Mesothelial cell of epicardium (in vitro differentiated cells): Measurements from ENCODE around the gene NLRX1. TPM values are rescaled to one million over a fixed set of nuclear protein-coding genes. Genes with fewer than 3 reads are reported as not detected.
"Not testable (repeated sequence)": the region's sequence is repeated elsewhere in the genome, so short reads cannot be mapped to it uniquely, and the experiment has no call there.

Source experiments
- DNase-seq, 2 experiments: peaks; one replicate each; pipeline ENCODE4 v3.0.0; 2021; ENCODE audit warnings: low spot score in 2 of 2; ENCODE audit not compliant: unreplicated experiment in 2 of 2
- H3K27ac Mint-ChIP-seq: 2 replicates; pipeline ENCODE4 v1.8.0; 2021; ENCODE audit warnings: mixed read lengths
- H3K27me3 Mint-ChIP-seq: 2 replicates; pipeline ENCODE4 v1.8.0; 2021; ENCODE audit warnings: low read depth, mixed read lengths
- H3K36me3 Mint-ChIP-seq: 2 replicates; pipeline ENCODE4 v1.8.0; 2021; ENCODE audit warnings: mixed read lengths
- H3K4me1 Mint-ChIP-seq: 2 replicates; pipeline ENCODE4 v1.8.0; 2021; ENCODE audit warnings: mixed read lengths
- H3K4me3 Mint-ChIP-seq: 2 replicates; pipeline ENCODE4 v1.8.0; 2021; ENCODE audit warnings: mild to moderate bottlenecking, moderate library complexity, mixed read lengths
- H3K9me3 Mint-ChIP-seq: 2 replicates; pipeline ENCODE4 v1.8.0; 2021; ENCODE audit warnings: mixed read lengths
- CTCF ChIP-seq: fragments of 200-600 bp; sonication (generic); IDR thresholded peaks from one replicate; pipeline ENCODE4 v1.5.0; 2021; ENCODE audit warnings: antibody characterized with exemption; ENCODE audit not compliant: unreplicated experiment
- total RNA-seq: library from RNA; stranded (reverse); gene quantifications from 3 replicates; pipeline ENCODE4 v1.2.1, GENCODE V29; 2021

The NLRX1 gene
- total RNA-seq, 1 donor from 2014 or later: 21.9 TPM

GRCh38 chr11:119156496-119156895 is 12.0 kb upstream of the NLRX1 start:
- Mint-ChIP-seq H3K27ac (no peak overlapping the region), H3K36me3 (no peaks in the 10 kb centered on the region), H3K9me3 (no peaks in the 10 kb centered on the region), H3K27me3 (peaks cover 54% of the 10 kb centered on the region), H3K4me3 (no peak overlapping the region), H3K4me1 (no peaks in the 10 kb centered on the region)
- no peak for DNase-seq
- no peak for TF ChIP-seq CTCF

GRCh38 chr11:119157063-119157462 is 11.5 kb upstream of the NLRX1 start:
- H3K4me3 Mint-ChIP-seq: no peak overlapping the region
- peaks cover 49% of the 10 kb centered on the region for H3K27me3 Mint-ChIP-seq

GRCh38 chr11:119158467-119158866 is 10.1 kb upstream of the NLRX1 start:
- no peak for DNase-seq
- no peak for TF ChIP-seq CTCF
- Mint-ChIP-seq H3K27ac (no peak overlapping the region), H3K9me3 (no peaks in the 10 kb centered on the region), H3K27me3 (peaks cover 40% of the 10 kb centered on the region), H3K36me3 (no peaks in the 10 kb centered on the region), H3K4me1 (no peaks in the 10 kb centered on the region), H3K4me3 (no peak overlapping the region)

More at GRCh38 chr11:119157063-119157462, 11.5 kb upstream of the NLRX1 start:
- Mint-ChIP-seq H3K4me1 (no peaks in the 10 kb centered on the region), H3K36me3 (no peaks in the 10 kb centered on the region), H3K27ac (no peak overlapping the region), H3K9me3 (no peaks in the 10 kb centered on the region)
- DNase-seq: no peak
- no peak for TF ChIP-seq CTCF

GRCh38 chr11:119160151-119160550 is 8.4 kb upstream of the NLRX1 start:
- Mint-ChIP-seq H3K36me3 (no peaks in the 10 kb centered on the region), H3K4me1 (no peaks in the 10 kb centered on the region), H3K27me3 (peaks cover 25% of the 10 kb centered on the region), H3K4me3 (no peak overlapping the region), H3K9me3 (no peaks in the 10 kb centered on the region), H3K27ac (no peak overlapping the region)
- no peak for DNase-seq
- TF ChIP-seq CTCF: no peak

- no peaks in the 10 kb centered on the region for H3K4me1 Mint-ChIP-seq
- DNase-seq: no peak
- H3K9me3 Mint-ChIP-seq: no peaks in the 10 kb centered on the region
- no peaks in the 10 kb centered on the region for H3K36me3 Mint-ChIP-seq
- no peak for TF ChIP-seq CTCF
- H3K4me3 Mint-ChIP-seq: no peak overlapping the region
- H3K27ac Mint-ChIP-seq: no peak overlapping the region
- H3K27me3 Mint-ChIP-seq: peaks cover 10% of the 10 kb centered on the region
Measured at GRCh38 chr11:119161871-119162270, 6.7 kb upstream of the NLRX1 start.

- H3K27me3 Mint-ChIP-seq: no peaks in the 10 kb centered on the region
- no peaks in the 10 kb centered on the region for H3K36me3 Mint-ChIP-seq
- no peak overlapping the region for H3K27ac Mint-ChIP-seq
- no peaks in the 10 kb centered on the region for H3K9me3 Mint-ChIP-seq
- H3K4me3 Mint-ChIP-seq: no peak overlapping the region
- DNase-seq: no peak
- TF ChIP-seq CTCF: no peak
- peaks cover 11% of the 10 kb centered on the region for H3K4me1 Mint-ChIP-seq
Measured at GRCh38 chr11:119166368-119167076, 2.0 kb upstream of the NLRX1 start.

GRCh38 chr11:119167077-119167458 is 1.5 kb upstream of the NLRX1 start:
- peaks cover 11% of the 10 kb centered on the region for H3K4me1 Mint-ChIP-seq
- not testable (repeated sequence) for H3K36me3 Mint-ChIP-seq, H3K4me3 Mint-ChIP-seq, H3K27me3 Mint-ChIP-seq, H3K27ac Mint-ChIP-seq, H3K9me3 Mint-ChIP-seq, DNase-seq
